Colonic mucosa (tissue), 4 donors: ENCODE results near the gene SEC22B. TPM values are rescaled to one million over a fixed set of nuclear protein-coding genes. Genes with fewer than 3 reads are reported as not detected.
"Not testable (repeated sequence)": the region's sequence is repeated elsewhere in the genome, so short reads cannot be mapped to it uniquely, and the experiment has no call there.

ENCODE experiments used
- DNase-seq: peaks from one replicate; pipeline ENCODE4 v3.0.0-alpha.2; 2020
- H3K27ac ChIP-seq: fragments of 200-600 bp; one replicate; pipeline ENCODE4 v1.8.0; 2021
- H3K27me3 ChIP-seq: fragments of 200-600 bp; one replicate; pipeline ENCODE4 v1.8.0; 2021
- H3K36me3 ChIP-seq: fragments of 200-600 bp; one replicate; pipeline ENCODE4 v1.8.0; 2021
- H3K4me1 ChIP-seq: fragments of 200-600 bp; one replicate; pipeline ENCODE4 v1.8.0; 2021; ENCODE audit warnings: mild to moderate bottlenecking
- H3K4me3 ChIP-seq: fragments of 200-600 bp; one replicate; pipeline ENCODE4 v1.8.0; 2021
- H3K9ac ChIP-seq, 2 donors: one replicate each; pipeline ENCODE4 v1.7.0; 2013; ENCODE audit warnings: control low read depth in 2 of 2, low read depth in 2 of 2, low read length in 2 of 2
- H3K9me3 ChIP-seq: fragments of 200-600 bp; one replicate; pipeline ENCODE4 v1.8.0; 2021
- intact Hi-C: fragments of 100-400 bp; cut with DNase I; formaldehyde crosslinking; loops from one replicate; pipeline ENCODE4 v1.14.1; 2022
- total RNA-seq, 2 donors: library from RNA; stranded (reverse); fragmentation: NEBNext Ultra II Directional in 1 of 2; extraction: Animal tissue kit (Norgen Biotek cat#: 25700) in 1 of 2; gene quantifications; one replicate each; pipeline ENCODE4 v1.2.1, GENCODE V29; 2021
- donor health status: healthy.
- donor health status: DM: no; HTN: no; CAD: no.
- donor health status: DM: no; HTN: no; CAD: no.

The SEC22B gene
- total RNA-seq, 2 donors from 2014 or later, result 26.3 to 29.3 TPM

DNA sequence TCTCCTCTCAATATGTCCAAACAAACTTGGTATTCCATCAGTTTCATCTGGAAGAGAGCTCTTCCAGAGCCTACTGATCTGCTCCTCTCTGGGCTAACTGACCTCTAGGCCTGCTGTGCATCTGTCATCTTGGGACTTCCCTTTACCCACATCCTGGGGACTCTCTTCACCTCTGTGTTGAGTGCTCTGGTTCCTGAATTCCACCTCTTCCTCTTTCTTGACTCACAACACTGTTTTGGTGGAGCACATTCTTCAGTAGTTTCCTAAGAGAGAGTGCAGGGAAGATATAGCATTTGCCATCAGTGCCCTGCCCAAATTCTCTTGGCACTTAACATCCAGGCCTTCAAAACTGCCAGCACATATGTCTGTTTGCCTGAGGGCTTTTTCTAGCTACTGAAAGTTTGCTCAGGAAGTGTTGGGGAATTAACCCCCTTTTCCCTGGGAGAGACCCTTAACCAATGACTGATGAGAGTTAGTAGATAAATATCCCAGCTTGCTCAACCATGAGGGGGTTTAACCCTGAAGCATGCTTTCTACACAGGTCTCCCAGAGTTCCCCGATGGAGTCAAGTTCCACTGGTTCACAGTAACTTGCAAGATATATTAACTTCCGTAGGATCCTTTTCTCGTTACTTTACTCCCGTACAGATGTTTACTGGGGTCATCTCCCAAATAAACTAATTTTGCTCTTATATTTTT, 52.4 kb downstream of the SEC22B start:
- H3K9me3 ChIP-seq, intact Hi-C loops, H3K9ac ChIP-seq, H3K36me3 ChIP-seq, H3K27ac ChIP-seq, H3K4me3 ChIP-seq, DNase-seq, H3K27me3 ChIP-seq, H3K4me1 ChIP-seq: not testable (repeated sequence)

- H3K27me3 ChIP-seq, H3K4me1 ChIP-seq, DNase-seq, H3K9ac ChIP-seq, H3K36me3 ChIP-seq, H3K9me3 ChIP-seq, intact Hi-C loops, H3K27ac ChIP-seq, H3K4me3 ChIP-seq: not testable (repeated sequence)
Observed at GRCh38 chr1:120122262-120122893, 53.9 kb downstream of the SEC22B start.

- H3K27ac ChIP-seq, H3K9me3 ChIP-seq, H3K4me3 ChIP-seq, H3K9ac ChIP-seq, DNase-seq, H3K36me3 ChIP-seq, intact Hi-C loops, H3K27me3 ChIP-seq, H3K4me1 ChIP-seq: not testable (repeated sequence)
Observed at GRCh38 chr1:120121830-120122229, 54.5 kb downstream of the SEC22B start.

DNA sequence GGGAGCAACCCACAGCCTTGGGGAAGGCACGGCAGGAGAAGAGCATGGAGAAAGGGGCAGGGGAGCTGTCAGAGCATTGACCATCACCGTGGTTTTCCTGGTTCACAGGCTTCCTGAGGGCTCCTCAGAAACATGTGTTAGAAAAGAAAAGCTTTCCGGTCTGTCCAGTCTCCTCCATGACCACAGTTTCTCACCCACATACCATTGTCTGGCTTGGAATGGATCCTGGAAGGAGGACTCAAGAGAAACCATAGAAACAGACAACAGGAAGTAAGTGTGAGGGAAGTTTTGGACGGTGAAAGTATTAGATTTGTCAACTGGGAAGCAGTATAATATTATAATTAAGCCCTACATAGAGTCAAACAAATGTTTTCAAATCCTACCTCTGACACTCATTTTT, 55.8 kb downstream of the SEC22B start:
- intact Hi-C loops, H3K27ac ChIP-seq, H3K36me3 ChIP-seq, H3K9ac ChIP-seq, DNase-seq, H3K4me3 ChIP-seq, H3K4me1 ChIP-seq, H3K27me3 ChIP-seq, H3K9me3 ChIP-seq: not testable (repeated sequence)

DNA sequence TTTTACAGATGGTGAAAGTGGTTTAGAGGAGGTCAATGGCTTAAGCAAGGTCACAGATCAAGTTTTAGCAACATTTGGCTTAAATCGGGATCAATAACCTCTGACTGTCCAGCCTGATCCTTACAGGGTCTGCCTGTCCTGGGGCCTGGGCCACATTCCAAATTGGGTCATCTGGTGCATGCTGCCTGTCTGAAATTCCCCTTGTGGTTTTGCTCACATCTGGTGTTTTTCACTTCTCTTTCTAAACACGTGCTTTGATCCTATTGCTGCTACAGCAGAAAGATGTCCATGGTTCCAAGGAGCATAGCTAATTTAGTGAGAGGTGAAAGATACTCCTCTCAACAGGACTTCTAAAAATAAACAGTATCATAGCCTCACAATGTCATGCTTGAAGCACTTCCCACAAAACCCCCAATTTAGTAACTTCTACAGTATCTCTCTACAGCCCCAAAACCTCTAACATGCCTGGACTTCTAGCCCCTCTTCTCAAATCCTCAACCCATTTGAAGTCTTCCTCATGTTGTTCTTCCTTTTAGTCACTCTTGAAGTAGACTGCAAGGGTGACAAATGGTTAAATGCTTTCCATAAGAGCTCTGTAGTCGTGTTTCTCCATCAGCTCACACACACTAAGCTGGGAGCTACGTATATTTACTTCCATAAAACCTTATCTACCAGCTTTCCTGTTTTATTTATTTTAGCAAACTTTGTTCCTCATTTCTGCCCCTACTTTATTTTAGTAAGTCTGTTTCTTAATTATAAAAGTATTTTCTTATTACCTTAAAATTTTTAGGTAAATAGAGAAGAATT, 58.7 kb downstream of the SEC22B start:
- H3K4me1 ChIP-seq, H3K9ac ChIP-seq, H3K36me3 ChIP-seq, H3K27me3 ChIP-seq, H3K9me3 ChIP-seq, H3K27ac ChIP-seq, intact Hi-C loops, H3K4me3 ChIP-seq: not testable (repeated sequence)
- DNase-seq, result peak; percentile 26

GRCh38 chr1:120116094-120116493, 60.2 kb downstream of the SEC22B start:
- H3K9ac ChIP-seq, H3K4me3 ChIP-seq, intact Hi-C loops, H3K9me3 ChIP-seq, H3K36me3 ChIP-seq, H3K27ac ChIP-seq, H3K4me1 ChIP-seq, DNase-seq, H3K27me3 ChIP-seq: not testable (repeated sequence)

- H3K9ac ChIP-seq, H3K4me1 ChIP-seq, H3K4me3 ChIP-seq, intact Hi-C loops, H3K36me3 ChIP-seq, H3K27ac ChIP-seq, DNase-seq, H3K9me3 ChIP-seq, H3K27me3 ChIP-seq: not testable (repeated sequence)
Observed at GRCh38 chr1:120113134-120113533, 63.2 kb downstream of the SEC22B start.

DNA sequence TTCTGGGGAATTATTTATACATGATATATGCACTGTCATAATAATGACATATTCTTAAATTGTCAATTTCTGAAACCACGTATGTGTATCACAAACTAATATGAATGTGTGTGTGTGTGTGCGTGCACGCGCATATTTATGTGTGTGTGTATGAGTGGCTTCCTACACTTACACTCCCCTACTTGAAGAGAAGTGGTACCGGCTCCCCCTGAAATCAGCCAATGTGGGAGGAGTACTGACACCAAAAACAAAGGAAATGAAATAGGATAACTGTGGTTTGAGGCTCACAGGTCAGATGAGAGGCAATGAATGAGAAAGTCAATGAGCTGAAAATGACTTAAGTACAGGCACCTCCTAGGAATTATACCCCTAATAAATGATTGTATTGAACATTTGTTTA, 64.1 kb downstream of the SEC22B start:
- H3K36me3 ChIP-seq, H3K27me3 ChIP-seq, intact Hi-C loops, H3K9me3 ChIP-seq, H3K4me3 ChIP-seq, DNase-seq, H3K27ac ChIP-seq, H3K9ac ChIP-seq, H3K4me1 ChIP-seq: not testable (repeated sequence)

DNA sequence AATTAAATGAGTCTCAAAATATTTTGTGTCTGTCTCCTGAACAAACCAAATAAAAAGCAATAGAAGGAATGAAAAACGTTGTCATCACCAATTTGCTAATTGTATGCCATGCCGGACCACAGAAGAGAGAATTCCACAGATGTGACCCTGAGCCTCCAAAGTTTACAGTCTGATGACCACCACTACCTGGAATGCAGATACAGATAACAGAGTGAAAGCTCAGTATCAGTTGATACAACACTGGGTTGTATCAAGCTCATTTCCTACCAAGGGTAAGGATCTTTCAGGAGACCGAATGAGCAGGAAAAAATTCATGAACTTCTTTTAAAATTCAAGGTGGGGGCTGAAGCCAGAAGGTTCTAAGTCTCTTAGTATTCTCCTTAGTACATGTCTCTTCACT, 64.5 kb downstream of the SEC22B start:
- DNase-seq, H3K27me3 ChIP-seq, H3K36me3 ChIP-seq, H3K27ac ChIP-seq, H3K4me3 ChIP-seq, H3K9ac ChIP-seq, intact Hi-C loops, H3K4me1 ChIP-seq, H3K9me3 ChIP-seq: not testable (repeated sequence)

- DNase-seq, H3K9ac ChIP-seq, H3K4me3 ChIP-seq, intact Hi-C loops, H3K4me1 ChIP-seq, H3K27me3 ChIP-seq, H3K36me3 ChIP-seq, H3K9me3 ChIP-seq, H3K27ac ChIP-seq: not testable (repeated sequence)
Observed at GRCh38 chr1:120111008-120111407, 65.3 kb downstream of the SEC22B start.

DNA sequence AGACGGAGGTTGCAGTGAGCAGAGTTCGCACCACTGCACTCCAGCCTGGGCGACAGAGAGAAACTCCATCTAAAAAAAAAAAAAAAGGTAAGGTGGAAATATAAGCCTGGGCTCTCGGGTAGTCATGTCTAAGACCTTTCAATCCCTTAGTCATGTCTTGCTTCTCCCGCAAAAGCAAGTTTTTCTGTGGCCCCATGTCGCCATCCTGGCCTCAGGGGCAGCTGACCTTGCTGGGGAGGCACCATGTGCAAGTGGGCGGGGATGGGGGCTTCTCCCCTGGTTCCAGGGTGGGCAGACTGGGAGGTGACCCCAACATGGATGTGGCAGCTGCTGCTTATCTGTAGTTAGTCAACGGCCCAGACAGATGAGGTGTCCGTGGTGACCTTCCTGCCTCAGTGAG, 66.7 kb downstream of the SEC22B start:
- intact Hi-C loops, H3K27ac ChIP-seq, H3K4me3 ChIP-seq, H3K9ac ChIP-seq, H3K4me1 ChIP-seq, H3K9me3 ChIP-seq, DNase-seq, H3K36me3 ChIP-seq, H3K27me3 ChIP-seq: not testable (repeated sequence)

DNA sequence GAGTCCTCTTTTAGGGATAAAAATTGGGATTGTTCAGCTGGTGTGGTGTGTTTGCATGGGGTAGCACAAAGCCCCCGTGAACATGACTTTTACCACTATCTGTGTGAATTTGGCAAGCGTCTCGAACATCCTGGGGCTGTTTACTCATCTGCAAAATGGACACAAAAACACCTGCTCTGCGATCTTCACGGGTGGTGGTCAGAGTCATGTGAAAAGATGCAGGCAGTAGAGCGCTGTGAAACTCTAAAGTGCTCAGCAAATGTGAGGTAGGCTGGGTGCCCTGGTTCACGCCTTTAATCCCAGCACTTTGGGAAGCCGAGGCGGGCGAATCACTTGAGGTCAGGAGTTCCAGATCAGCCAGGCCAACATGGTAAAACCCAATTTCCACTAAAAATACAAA, 67.1 kb downstream of the SEC22B start:
- H3K4me3 ChIP-seq, H3K36me3 ChIP-seq, DNase-seq, H3K27me3 ChIP-seq, H3K4me1 ChIP-seq, intact Hi-C loops, H3K27ac ChIP-seq, H3K9ac ChIP-seq, H3K9me3 ChIP-seq: not testable (repeated sequence)

GRCh38 chr1:120105288-120105687, 71.0 kb downstream of the SEC22B start:
- H3K27me3 ChIP-seq, H3K27ac ChIP-seq, intact Hi-C loops: not testable (repeated sequence)

More at GRCh38 chr1:120105288-120105687, 71.0 kb downstream of the SEC22B start:
- not testable (repeated sequence) for H3K9ac ChIP-seq, H3K4me3 ChIP-seq, H3K4me1 ChIP-seq, DNase-seq, H3K36me3 ChIP-seq, H3K9me3 ChIP-seq
